Fibroblast of skin of left quadriceps (primary cell): Measurements from ENCODE around the gene TRIM10.

ENCODE experiments used
- DNase-seq, 2 experiments: peaks; one replicate each; pipeline ENCODE4 v3.0.0-alpha.2; 2013; ENCODE audit warnings: low read depth in 2 of 2

The TRIM10 gene, protein sequence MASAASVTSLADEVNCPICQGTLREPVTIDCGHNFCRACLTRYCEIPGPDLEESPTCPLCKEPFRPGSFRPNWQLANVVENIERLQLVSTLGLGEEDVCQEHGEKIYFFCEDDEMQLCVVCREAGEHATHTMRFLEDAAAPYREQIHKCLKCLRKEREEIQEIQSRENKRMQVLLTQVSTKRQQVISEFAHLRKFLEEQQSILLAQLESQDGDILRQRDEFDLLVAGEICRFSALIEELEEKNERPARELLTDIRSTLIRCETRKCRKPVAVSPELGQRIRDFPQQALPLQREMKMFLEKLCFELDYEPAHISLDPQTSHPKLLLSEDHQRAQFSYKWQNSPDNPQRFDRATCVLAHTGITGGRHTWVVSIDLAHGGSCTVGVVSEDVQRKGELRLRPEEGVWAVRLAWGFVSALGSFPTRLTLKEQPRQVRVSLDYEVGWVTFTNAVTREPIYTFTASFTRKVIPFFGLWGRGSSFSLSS

DNA sequence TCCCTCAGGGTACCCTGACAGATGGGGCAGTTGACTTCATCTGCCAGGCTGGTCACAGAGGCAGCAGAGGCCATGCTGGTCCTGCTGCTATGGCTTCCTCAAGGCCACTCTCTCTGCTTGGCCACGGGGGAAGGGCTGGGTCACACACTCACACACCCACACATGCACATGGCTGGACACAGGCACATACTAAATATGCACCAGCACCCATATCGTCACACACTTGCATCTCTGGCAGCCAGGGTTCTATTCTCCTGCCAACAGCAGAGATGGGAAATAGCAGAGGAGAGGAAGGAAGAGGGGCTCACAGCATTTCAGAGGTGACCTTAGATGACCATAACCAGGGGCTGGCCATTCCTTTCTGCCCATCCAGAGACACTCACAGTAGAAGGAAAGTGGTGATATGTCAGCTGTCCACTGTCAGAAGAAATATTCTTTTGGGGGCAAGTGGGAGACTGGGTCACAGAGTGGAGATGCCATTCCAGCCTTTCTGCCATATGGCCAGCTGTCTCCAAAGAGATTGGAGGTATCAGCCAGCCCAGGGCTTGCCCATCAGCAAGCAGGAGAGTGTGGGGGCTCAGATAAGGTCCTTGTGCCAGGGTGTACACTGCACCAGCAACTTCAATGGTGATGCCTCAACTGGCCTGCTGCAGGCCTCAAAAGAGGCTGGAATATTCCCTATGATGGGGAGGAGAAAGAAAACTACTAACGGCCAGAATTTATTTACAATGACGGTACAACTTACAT lies at the start of gene TRIM10:
TRIM10 (minus strand) TSS at position 427 of the 747 bp plus-strand sequence; CDS start at position 74, 353 bp downstream.
- DNase-seq: no peak

- no peak for DNase-seq
Measured at GRCh38 chr6:30207619-30208295, 46.7 kb upstream of the TRIM10 start.

DNA sequence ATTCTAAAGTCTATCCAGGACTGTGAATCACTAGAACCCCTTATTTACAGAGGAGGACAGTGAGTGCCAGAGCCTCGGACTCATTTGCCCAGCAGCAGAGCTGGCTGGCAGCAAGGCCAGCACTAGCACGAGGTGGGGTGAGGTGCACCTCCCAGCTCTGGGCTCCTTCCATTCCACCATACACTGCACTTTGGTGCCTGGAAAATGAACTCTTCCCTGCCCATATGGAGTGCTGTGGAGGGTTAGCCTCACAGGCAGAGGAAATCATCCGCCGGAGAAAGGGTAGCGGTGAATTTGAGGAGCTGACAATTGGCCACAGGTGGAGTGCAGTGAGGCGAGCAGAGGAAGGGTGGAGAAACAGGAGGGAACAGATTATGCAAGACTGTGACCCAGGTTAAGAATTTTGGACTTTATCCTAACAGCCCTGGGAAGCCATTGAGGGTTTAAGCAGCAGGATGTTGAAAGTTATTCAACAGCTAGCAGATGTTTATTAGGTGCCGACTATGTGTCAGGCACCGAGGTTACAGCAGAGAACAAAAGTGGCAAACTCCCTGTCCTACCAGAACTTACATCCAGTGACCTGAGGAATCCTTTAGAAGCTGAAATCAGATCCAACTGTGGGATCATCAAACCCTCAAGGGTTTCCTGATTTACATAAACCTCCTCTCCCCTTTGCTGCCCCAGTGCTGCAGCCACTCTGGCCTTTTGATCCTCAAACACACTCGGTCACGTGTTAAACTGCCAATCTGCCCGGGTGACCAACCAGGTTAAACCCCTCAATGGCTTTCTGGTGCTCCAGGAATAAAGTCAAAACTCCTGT lies 46.0 kb upstream of the TRIM10 start:
- DNase-seq: no peak

DNA sequence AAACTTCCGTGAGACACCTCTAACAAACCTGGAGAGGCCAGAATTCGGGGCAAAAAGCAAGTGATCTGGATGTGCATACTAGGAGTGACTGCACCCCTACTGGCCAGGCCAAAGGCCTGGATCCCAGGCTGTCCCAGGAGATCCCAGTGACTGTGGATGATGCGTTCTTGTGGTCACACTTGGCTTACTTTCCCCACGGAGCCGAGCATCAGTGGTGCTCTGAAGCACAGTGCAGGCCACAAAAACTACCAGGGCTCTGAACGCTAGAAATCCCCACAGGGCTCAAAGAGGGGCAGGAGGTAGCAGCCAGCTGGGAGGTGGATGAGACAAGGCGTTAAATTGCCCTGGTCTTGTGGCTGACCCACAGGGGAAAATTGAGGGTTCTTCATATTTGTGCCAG lies 45.1 kb upstream of the TRIM10 start:
- no peak for DNase-seq

- no peak for DNase-seq
Measured at GRCh38 chr6:30204116-30204515, 43.1 kb upstream of the TRIM10 start.

DNA sequence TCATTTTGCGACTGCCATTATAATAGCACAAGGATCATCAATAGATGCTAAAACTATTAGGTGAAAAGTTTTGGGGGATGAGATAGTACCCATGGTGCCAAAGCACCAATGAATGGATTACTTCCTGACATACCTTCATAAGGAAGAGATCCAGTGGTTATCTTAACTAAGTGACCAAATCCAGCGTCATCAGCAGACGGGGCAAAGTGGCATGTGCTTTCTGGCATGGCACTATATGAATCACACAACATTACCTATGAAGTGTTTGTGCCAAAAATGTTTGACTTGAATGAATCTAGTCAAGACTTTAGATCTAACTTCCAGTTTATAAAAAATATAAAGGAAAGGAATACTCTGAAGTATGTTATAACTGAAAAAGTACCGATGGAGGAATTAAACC lies 41.4 kb upstream of the TRIM10 start:
- no peak for DNase-seq

- no peak for DNase-seq
Measured at GRCh38 chr6:30200551-30201281, 39.7 kb upstream of the TRIM10 start.

- DNase-seq: no peak
Measured at GRCh38 chr6:30198166-30199084, 37.4 kb upstream of the TRIM10 start.

GRCh38 chr6:30196376-30196775 lies 35.4 kb upstream of the TRIM10 start:
- DNase-seq: no peak

DNA sequence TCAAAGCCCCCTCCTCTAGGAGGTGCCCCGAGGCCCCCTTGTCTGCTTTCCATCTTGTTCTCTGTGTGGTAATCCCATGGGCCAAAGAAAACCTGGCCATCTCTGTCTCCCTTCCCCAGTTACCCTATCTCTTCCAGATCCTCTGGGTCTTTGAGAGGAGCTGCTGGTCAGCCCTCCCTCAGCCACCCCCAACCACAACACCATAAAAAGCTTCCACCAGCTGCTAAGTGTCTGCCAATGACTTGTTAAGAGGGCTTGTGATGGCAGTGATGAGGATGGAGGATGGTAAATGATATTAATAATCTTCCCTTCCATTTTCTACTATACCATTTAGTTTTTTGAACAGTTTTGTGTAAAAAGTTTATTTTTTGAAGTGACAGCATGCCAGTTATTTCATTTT lies 34.9 kb upstream of the TRIM10 start:
- no peak for DNase-seq

DNA sequence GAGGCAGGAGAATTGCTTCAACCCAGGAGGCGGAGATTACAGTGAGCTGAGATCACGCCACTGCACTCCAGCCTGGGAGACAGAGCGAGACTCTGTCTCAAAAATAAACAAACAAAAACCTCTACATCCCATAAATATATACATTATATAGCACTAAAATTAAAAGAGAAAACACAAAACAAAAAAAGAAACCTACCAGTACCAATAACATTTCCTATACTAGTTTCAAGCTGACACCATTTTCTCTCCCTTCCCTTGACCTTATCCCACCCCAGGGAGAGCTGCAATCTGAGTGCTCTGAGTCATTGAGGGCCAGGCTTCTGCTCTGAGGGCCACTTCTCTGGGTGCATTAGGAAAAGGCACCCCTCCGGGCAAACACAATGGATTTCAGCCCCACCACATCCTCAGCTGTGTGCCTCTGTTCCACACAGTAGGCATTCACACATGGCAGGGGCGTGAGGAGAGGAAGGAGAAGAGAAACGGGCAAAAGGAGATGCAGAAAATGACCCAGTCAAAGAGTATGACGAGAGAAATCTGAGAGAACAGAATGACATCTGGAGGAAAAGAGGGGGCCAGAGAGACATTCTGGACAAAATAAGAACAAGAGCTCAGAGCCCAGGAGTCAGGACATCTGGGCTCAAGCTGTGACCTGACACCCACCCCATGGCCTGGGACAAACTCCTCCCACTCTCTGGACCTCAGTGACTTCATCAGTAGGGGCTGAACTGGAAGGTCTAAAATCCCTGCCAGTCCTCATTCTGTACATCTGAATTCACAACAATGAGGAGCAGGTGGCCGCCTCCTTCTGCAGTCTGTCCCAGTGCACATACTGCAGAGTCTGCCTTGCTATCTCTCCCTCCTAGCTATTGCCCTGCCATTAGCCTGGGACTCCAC lies 34.0 kb upstream of the TRIM10 start:
- no peak for DNase-seq

GRCh38 chr6:30192076-30192475 lies 31.1 kb upstream of the TRIM10 start:
- DNase-seq: no peak

DNA sequence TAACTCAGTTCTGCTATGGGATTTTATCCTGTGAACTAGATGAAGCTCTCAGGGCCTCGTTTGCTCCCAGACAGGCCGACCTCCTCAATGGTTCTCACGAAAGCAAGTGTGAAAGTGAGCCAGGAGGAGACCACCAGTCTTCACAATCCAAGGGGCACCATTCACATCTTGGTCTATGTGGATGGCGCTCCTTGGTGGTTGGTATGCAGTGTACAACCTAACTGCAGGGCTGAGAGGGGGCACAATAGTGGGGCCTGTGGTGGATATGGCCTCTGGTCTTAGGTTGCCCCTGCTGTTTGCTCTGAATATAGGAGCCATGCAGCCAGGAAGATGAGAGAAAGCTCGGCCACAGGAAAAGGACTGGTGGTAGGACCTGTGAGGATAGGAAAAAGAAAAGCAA lies 27.5 kb upstream of the TRIM10 start:
- no peak for DNase-seq

- DNase-seq: no peak
Measured at GRCh38 chr6:30185846-30186484, 25.0 kb upstream of the TRIM10 start.

DNA sequence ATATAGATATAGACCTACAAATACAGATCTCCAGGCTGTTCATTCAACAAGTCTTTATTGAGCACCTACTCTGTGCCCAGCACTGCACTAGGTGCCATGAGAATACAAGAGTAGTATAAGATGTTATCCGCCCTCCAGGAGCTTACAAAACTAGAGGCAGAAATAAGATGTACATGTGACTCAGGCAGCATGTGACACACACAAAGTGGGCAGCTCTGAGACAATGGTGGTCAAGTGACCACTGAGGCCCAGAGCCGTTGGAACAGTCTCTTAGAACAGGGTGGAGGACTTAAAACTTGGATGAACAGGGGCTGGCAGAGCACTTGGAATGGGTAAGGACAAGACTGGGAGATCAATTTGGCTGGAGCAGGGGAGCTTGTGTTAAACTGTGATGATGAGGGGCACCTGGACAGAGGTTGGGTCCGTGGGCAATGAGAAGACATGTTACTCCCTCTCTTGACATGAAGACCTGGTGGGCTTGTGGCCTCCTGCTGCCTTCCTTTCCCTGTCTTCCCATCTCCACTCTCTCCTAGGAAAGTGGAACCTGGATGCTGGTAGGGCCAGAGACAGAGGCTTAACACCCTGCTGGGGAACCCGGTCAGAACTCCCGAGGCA lies 23.5 kb upstream of the TRIM10 start:
- DNase-seq: no peak

DNA sequence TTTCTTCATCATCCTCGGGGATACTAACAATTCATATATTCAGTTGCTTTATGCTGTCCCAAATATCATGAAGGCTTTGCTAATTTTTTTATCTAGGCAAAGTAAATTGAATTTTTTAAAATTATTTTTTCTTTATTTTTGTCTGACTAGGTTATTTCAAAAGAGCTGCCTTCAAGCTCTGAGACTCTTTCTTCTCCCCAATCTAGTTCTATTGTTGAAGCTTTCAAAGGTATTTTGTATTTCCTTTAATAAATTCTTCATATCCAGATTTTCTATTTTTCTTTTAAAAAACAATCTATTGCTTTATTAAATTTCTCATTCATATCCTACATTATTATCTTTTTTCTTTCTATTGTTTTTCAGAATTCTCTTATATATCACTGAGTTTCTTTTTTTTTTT lies 19.1 kb upstream of the TRIM10 start:
- no peak for DNase-seq

DNA sequence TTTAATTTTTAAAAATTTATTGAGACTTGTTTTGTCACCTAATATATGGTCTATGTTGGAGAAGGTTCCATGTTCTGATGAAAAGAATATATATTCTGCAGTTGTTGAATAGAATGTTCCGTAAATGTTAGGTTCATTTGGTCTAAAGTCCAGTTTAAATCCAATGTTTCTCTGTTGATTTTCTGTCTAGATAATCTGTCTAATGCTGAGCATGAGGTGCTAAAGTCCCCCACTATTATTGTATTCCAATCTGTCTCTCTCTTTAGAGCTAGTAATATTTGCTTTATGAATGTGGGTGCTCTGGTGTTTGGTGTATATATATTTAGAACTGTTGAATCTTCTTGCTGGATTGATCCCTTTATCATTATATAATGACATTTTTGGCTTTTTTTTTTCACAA lies 17.8 kb upstream of the TRIM10 start:
- DNase-seq: no peak

DNA sequence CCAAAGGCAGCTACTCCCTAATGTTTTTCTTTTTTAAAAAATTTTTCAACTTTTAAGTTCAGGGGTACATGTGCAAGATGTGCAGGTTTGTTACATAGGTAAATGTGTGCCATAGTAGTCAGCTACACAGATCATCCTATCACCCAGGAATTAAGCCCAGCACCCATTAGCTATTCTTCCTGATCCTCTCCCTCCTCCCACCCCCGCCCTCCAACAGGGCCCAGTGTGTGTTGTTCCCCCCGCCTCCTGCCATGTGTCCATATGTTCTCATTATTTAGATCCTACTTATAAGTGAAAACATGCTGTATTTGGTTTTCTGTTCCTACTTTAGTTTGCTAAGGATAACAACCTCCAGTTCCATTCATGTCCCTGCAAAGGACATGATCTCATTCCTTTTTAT lies 14.8 kb upstream of the TRIM10 start:
- DNase-seq: no peak
